ENCODE measurements around the gene ZBTB46. TPM values are rescaled to one million over a fixed set of nuclear protein-coding genes. Genes with fewer than 3 reads are reported as not detected.

Gene ZBTB46
- total RNA-seq, 1 experiment from 2014 or later: not detected

Small RNA genes lying within 50 kb of the gene (small RNA-seq; reads per million reads assigned to genes)
- gene LIME1: 0.16 reads per million
- gene TNFRSF6B: not detected

Other genes starting within 250 kb of the ZBTB46 start
- gene GMEB2, start 204.2 kb downstream of the ZBTB46 start, total RNA-seq (2014; rRNA removed; shearing (Covaris generic); ENCODE audit: low replicate concordance): 8.4 and 13.7 TPM in 2 replicates
- 1.4 and 4.1 TPM in 2 replicates for gene STMN3, start 177.8 kb downstream of the ZBTB46 start, total RNA-seq (2014; rRNA removed; shearing (Covaris generic); ENCODE audit: low replicate concordance)
- gene RTEL1, start 173.0 kb downstream of the ZBTB46 start, total RNA-seq (2014; rRNA removed; shearing (Covaris generic); ENCODE audit: low replicate concordance): 6.4 and 8.3 TPM in 2 replicates
- 2.5 and 4.6 TPM in 2 replicates for gene TNFRSF6B, start 134.6 kb downstream of the ZBTB46 start, total RNA-seq (2014; rRNA removed; shearing (Covaris generic); ENCODE audit: low replicate concordance)
- 15.1 and 30.2 TPM in 2 replicates for gene ARFRP1, start 123.3 kb downstream of the ZBTB46 start, total RNA-seq (2014; rRNA removed; shearing (Covaris generic); ENCODE audit: low replicate concordance)
- 12.2 and 33.6 TPM in 2 replicates for gene ZGPAT, start 123.2 kb downstream of the ZBTB46 start, total RNA-seq (2014; rRNA removed; shearing (Covaris generic); ENCODE audit: low replicate concordance)
- gene LIME1, start 94.6 kb downstream of the ZBTB46 start, total RNA-seq (2014; rRNA removed; shearing (Covaris generic); ENCODE audit: low replicate concordance): 3.4 and 9.8 TPM in 2 replicates
- 18.6 and 37.9 TPM in 2 replicates for gene SLC2A4RG, start 91.5 kb downstream of the ZBTB46 start, total RNA-seq (2014; rRNA removed; shearing (Covaris generic); ENCODE audit: low replicate concordance)
- not detected in 2 replicates for gene ABHD16B, start 30.2 kb upstream of the ZBTB46 start, total RNA-seq (2014; rRNA removed; shearing (Covaris generic); ENCODE audit: low replicate concordance)
- gene TPD52L2, start 34.0 kb upstream of the ZBTB46 start, total RNA-seq (2014; rRNA removed; shearing (Covaris generic); ENCODE audit: low replicate concordance): 25.9 and 38.3 TPM in 2 replicates
- gene DNAJC5, start 63.9 kb upstream of the ZBTB46 start, total RNA-seq (2014; rRNA removed; shearing (Covaris generic); ENCODE audit: low replicate concordance): 22.9 and 28.5 TPM in 2 replicates
- gene UCKL1, start 125.2 kb upstream of the ZBTB46 start, total RNA-seq (2014; rRNA removed; shearing (Covaris generic); ENCODE audit: low replicate concordance): 32.3 and 35.3 TPM in 2 replicates
- 4.2 and 9.0 TPM in 2 replicates for gene ZNF512B, start 138.7 kb upstream of the ZBTB46 start, total RNA-seq (2014; rRNA removed; shearing (Covaris generic); ENCODE audit: low replicate concordance)
- gene SAMD10, start 148.4 kb upstream of the ZBTB46 start, total RNA-seq (2014; rRNA removed; shearing (Covaris generic); ENCODE audit: low replicate concordance): 11.7 and 13.0 TPM in 2 replicates
- gene PRPF6, start 149.9 kb upstream of the ZBTB46 start, total RNA-seq (2014; rRNA removed; shearing (Covaris generic); ENCODE audit: low replicate concordance): 24.2 and 40.7 TPM in 2 replicates
- gene C20orf204, start 204.9 kb upstream of the ZBTB46 start, total RNA-seq (2014; rRNA removed; shearing (Covaris generic); ENCODE audit: low replicate concordance): 0.45 and 1.8 TPM in 2 replicates
- not detected in 2 replicates for gene SOX18, start 218.4 kb upstream of the ZBTB46 start, total RNA-seq (2014; rRNA removed; shearing (Covaris generic); ENCODE audit: low replicate concordance)
- gene TCEA2, start 231.9 kb upstream of the ZBTB46 start, total RNA-seq (2014; rRNA removed; shearing (Covaris generic); ENCODE audit: low replicate concordance): 124 and 197 TPM in 2 replicates
- gene RGS19, start 248.3 kb upstream of the ZBTB46 start, total RNA-seq (2014; rRNA removed; shearing (Covaris generic); ENCODE audit: low replicate concordance): 172 and 272 TPM in 2 replicates
- gene OPRL1, start 248.8 kb upstream of the ZBTB46 start, total RNA-seq (2014; rRNA removed; shearing (Covaris generic); ENCODE audit: low replicate concordance): 34.0 and 60.6 TPM in 2 replicates